Kidney (tissue), 14 donors: ENCODE measurements around the gene KLHL40. TPM values are rescaled to one million over a fixed set of nuclear protein-coding genes. Genes with fewer than 3 reads are reported as not detected.

ENCODE experiments used
- DNase-seq, 5 donors: peaks; one replicate each; pipeline ENCODE4 v3.0.0-alpha.2; 2013 to 2020
- FAIRE-seq: peaks from 2 replicates; lab custom pipeline; 2012; peaks lifted over from hg19 to GRCh38; lab: Jason Lieb, UNC
- H3K27ac ChIP-seq, 2 donors: one replicate each; pipeline ENCODE4 v1.7.0; 2013; ENCODE audit warnings: low read depth in 2 of 2, low read length in 2 of 2, inconsistent platforms in 1 of 2
- H3K27me3 ChIP-seq: one replicate; pipeline ENCODE4 v1.7.1; 2013; ENCODE audit warnings: low read length, inconsistent platforms; ENCODE audit not compliant: control insufficient read depth, insufficient read depth
- H3K36me3 ChIP-seq, 3 donors: one replicate each; pipeline versions ENCODE4 v1.7.0 to v1.7.1; 2013; ENCODE audit warnings: low read length in 3 of 3, control low read depth in 1 of 3, inconsistent platforms in 1 of 3; ENCODE audit not compliant: insufficient read depth in 3 of 3, control insufficient read depth in 2 of 3
- H3K4me1 ChIP-seq, 3 donors: one replicate each; pipeline versions ENCODE4 v1.7.0 to v1.7.1; 2013; ENCODE audit warnings: low read length in 3 of 3, inconsistent platforms in 1 of 3, low read depth in 1 of 3; ENCODE audit not compliant: control insufficient read depth in 2 of 3, insufficient read depth in 2 of 3
- H3K4me3 ChIP-seq, 3 donors: one replicate each; pipeline versions ENCODE4 v1.7.0 to v1.8.1; 2013; ENCODE audit warnings: low read length in 3 of 3, control low read depth in 1 of 3, inconsistent platforms in 1 of 3
- H3K9ac ChIP-seq, 3 donors: one replicate each; pipeline versions ENCODE4 v1.7.0 to v1.7.1; 2013; ENCODE audit warnings: low read length in 3 of 3, control low read depth in 1 of 3, inconsistent platforms in 1 of 3
- H3K9me3 ChIP-seq, 3 donors: one replicate each; pipeline versions ENCODE4 v1.7.0 to v1.7.1; 2013; ENCODE audit warnings: low read length in 3 of 3, control low read depth in 1 of 3, inconsistent platforms in 1 of 3; ENCODE audit not compliant: control insufficient read depth in 2 of 3, insufficient read depth in 1 of 3
- intact Hi-C: fragments of 100-400 bp; cut with DNase I; formaldehyde crosslinking; loops from one replicate; pipeline ENCODE4 v1.11.1; 2022
- polyA plus RNA-seq: library from polyadenylated mRNA; stranded (reverse); fragments of 350-450 nt; fragmentation: Illumina TruSeq; extraction: RNeasy Lipid Tissue Mini Kit (QIAGEN cat#74804); gene quantifications from one replicate; pipeline ENCODE4 v1.2.3, GENCODE V29; 2014; ENCODE audit warnings: low read depth, low replicate concordance; ENCODE audit not compliant: insufficient read depth
- total RNA-seq: library from RNA; stranded (reverse); fragmentation: NEBNext Ultra II Directional; extraction: Animal tissue kit (Norgen Biotek cat#: 25700); gene quantifications from one replicate; pipeline ENCODE4 v1.2.1, GENCODE V29; 2021
- TF ChIP-seq, protein P1 (sequence below): IDR thresholded peaks from 3 replicates; pipeline ENCODE4 v1.5.1; 2012; ENCODE audit warnings: mild to moderate bottlenecking, moderate library complexity, borderline replicate concordance; ENCODE audit not compliant: insufficient read depth; ENCODE audit errors: extremely low read depth
- donor health status: control.
- donor health status: control.
- donor health status: control.
- donor health status: control.
- donor health status: control.
- donor health status: DM: yes; HTN: yes; CAD: no.
- donor health status: Normal renal cell carcinoma (clear cell type).

KLHL40 gene
- total and polyA plus RNA-seq, 2 donors from 2014 or later, result not detected

DNA sequence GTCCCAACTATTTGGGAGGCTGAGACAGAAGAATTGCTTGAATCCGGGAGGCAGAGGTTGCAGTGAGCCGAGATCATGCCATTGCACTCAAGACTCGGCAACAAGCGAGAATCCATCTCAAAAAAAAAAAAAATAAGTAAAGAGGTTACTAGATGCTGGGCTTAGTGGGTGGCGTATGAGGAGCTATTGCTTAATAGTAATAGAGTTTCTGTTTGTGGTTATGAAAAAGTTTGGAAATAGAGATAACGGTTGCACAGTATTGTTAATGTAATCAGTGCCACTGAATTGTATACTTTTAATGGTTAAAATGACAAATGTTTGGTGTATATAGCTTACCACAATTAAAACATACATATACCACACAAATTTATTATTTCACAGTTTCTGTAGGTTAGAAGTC is 32.0 kb downstream of the KLHL40 start:
- DNase-seq, result no peak
- Histone ChIP-seq H3K27me3 (no peaks in the 10 kb centered on the region), H3K4me1 (no peaks in the 10 kb centered on the region), H3K9ac (no peak overlapping the region), H3K9me3 (no peaks in the 10 kb centered on the region), H3K36me3 (no peaks in the 10 kb centered on the region), H3K4me3 (no peak overlapping the region), H3K27ac (no peak overlapping the region)
- intact Hi-C loops, result no loop called here
- FAIRE-seq, result no peak
- TF ChIP-seq, protein P1, sequence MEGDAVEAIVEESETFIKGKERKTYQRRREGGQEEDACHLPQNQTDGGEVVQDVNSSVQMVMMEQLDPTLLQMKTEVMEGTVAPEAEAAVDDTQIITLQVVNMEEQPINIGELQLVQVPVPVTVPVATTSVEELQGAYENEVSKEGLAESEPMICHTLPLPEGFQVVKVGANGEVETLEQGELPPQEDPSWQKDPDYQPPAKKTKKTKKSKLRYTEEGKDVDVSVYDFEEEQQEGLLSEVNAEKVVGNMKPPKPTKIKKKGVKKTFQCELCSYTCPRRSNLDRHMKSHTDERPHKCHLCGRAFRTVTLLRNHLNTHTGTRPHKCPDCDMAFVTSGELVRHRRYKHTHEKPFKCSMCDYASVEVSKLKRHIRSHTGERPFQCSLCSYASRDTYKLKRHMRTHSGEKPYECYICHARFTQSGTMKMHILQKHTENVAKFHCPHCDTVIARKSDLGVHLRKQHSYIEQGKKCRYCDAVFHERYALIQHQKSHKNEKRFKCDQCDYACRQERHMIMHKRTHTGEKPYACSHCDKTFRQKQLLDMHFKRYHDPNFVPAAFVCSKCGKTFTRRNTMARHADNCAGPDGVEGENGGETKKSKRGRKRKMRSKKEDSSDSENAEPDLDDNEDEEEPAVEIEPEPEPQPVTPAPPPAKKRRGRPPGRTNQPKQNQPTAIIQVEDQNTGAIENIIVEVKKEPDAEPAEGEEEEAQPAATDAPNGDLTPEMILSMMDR, result no peak

DNA sequence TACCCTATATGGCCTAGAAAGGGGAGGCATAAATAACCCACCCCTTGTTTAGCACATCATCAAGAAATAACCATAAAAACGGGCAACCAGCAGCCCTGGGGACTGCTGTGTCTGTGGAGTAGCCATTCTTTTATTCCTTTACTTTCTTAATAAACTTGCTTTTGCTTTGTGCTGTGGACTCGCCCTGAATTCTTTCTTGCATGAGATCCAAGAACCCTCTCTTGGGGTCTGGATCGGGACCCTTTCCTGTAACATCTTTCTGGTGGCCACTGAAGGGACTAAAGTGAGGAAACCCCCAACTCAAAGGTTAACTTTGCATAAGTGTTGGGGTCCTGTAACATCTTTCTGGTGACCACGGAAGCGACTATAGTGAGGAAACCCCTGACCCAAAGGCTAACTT is 33.0 kb downstream of the KLHL40 start:
- H3K4me3 ChIP-seq, result no peak overlapping the region
- H3K4me1 ChIP-seq, result no peaks in the 10 kb centered on the region
- no peak overlapping the region for H3K9ac ChIP-seq
- H3K27ac ChIP-seq, result no peak overlapping the region
- TF ChIP-seq, protein P1, result no peak
- FAIRE-seq (no peak), DNase-seq (peak in 1 of 5 donors; percentile 1)
- H3K36me3 ChIP-seq, result no peaks in the 10 kb centered on the region
- intact Hi-C loops, result no loop called here
- H3K9me3 ChIP-seq, result no peaks in the 10 kb centered on the region
- no peaks in the 10 kb centered on the region for H3K27me3 ChIP-seq

DNA sequence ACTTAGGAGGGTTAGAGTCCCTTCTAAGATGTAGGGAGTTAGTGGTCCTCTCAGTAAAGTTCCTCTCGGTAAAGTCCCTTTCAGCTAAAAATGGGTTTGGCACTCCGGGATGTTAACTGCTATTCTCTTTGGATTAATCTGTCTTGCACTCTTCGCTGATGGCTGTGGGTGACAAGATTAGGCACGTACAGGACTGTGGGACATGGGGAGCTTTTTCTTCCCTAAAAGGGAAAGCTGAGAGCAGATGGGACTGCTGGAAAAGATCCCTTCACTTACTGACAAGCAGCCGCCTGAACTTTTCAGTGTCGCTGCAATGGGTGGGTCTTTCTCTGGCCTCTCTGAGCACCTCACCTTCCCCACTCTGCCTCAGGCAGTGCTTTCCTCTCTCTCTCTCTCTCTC is 33.7 kb downstream of the KLHL40 start:
- Histone ChIP-seq H3K4me3 (no peak overlapping the region), H3K4me1 (no peaks in the 10 kb centered on the region), H3K27ac (no peak overlapping the region), H3K9me3 (no peaks in the 10 kb centered on the region), H3K36me3 (no peaks in the 10 kb centered on the region), H3K9ac (no peak overlapping the region), H3K27me3 (no peaks in the 10 kb centered on the region)
- no peak for DNase-seq
- intact Hi-C loops, result no loop called here
- FAIRE-seq, result no peak
- TF ChIP-seq, protein P1, result no peak

- Histone ChIP-seq H3K4me1 (no peaks in the 10 kb centered on the region), H3K4me3 (no peak overlapping the region), H3K36me3 (no peaks in the 10 kb centered on the region), H3K27me3 (no peaks in the 10 kb centered on the region), H3K9me3 (no peaks in the 10 kb centered on the region), H3K9ac (no peak overlapping the region), H3K27ac (no peak overlapping the region)
- TF ChIP-seq, protein P1, result no peak
- intact Hi-C loops, result no loop called here
- FAIRE-seq, result no peak
- DNase-seq, result no peak
Observed at GRCh38 chr3:42720126-42720525, 34.8 kb downstream of the KLHL40 start.
